Loucy (cell line): Measurements from ENCODE around the gene NRXN3.

Experiments
- H2AFZ ChIP-seq: fragments of 200-600 bp; sonication (generic); 2 replicates; pipeline ENCODE4 v1.6.0; 2016; ENCODE audit warnings: antibody characterized with exemption, mild to moderate bottlenecking, low read length, moderate library complexity
- H3F3A ChIP-seq: fragments of 200-600 bp; 2 replicates; pipeline ENCODE4 v1.6.0; 2016; ENCODE audit warnings: antibody characterized with exemption, low read depth, mild to moderate bottlenecking
- H3K27me3 ChIP-seq: fragments of 200-600 bp; sonication (generic); 2 replicates; pipeline ENCODE4 v1.6.1; 2014; ENCODE audit warnings: low read length, mild to moderate bottlenecking; ENCODE audit not compliant: insufficient read depth, poor library complexity, severe bottlenecking
- H3K36me3 ChIP-seq: fragments of 200-600 bp; sonication (generic); 2 replicates; pipeline ENCODE4 v1.6.1; 2016; ENCODE audit warnings: low read length; ENCODE audit not compliant: insufficient read depth
- H3K4me1 ChIP-seq: fragments of 200-600 bp; sonication (generic); 2 replicates; pipeline ENCODE4 v1.5.1; 2014; ENCODE audit warnings: low read length, mild to moderate bottlenecking; ENCODE audit not compliant: insufficient read depth, poor library complexity, severe bottlenecking
- H3K4me2 ChIP-seq: fragments of 200-600 bp; sonication (generic); 2 replicates; pipeline ENCODE4 v1.6.0; 2014; ENCODE audit warnings: antibody characterized with exemption, low read length, low read depth, mild to moderate bottlenecking; ENCODE audit not compliant: poor library complexity, severe bottlenecking
- H3K4me3 ChIP-seq: fragments of 200-600 bp; sonication (generic); 2 replicates; pipeline ENCODE4 v1.5.1; 2014; ENCODE audit warnings: low read length, mild to moderate bottlenecking, mixed read lengths; ENCODE audit not compliant: poor library complexity, severe bottlenecking
- H3K79me2 ChIP-seq: fragments of 200-600 bp; sonication (generic); 2 replicates; pipeline ENCODE4 v1.6.1; 2014; ENCODE audit warnings: low read length; ENCODE audit not compliant: insufficient read depth
- H3K9ac ChIP-seq: fragments of 200-600 bp; sonication (generic); 2 replicates; pipeline ENCODE4 v1.6.0; 2014; ENCODE audit warnings: mild to moderate bottlenecking, low read depth, low read length, moderate library complexity; ENCODE audit not compliant: poor library complexity, severe bottlenecking
- H3K9me2 ChIP-seq: fragments of 200-600 bp; sonication (generic); replicated peaks from 2 replicates; pipeline ENCODE4 v1.6.1; 2016; ENCODE audit warnings: low read depth, low read length, mixed read lengths
- H3K9me3 ChIP-seq: fragments of 200-600 bp; sonication (generic); 2 replicates; pipeline ENCODE4 v1.6.1; 2014; ENCODE audit warnings: mild to moderate bottlenecking, antibody characterized with exemption, low read length, low read depth; ENCODE audit not compliant: insufficient read depth
- H4K20me1 ChIP-seq: fragments of 200-600 bp; sonication (generic); 2 replicates; pipeline ENCODE4 v1.6.0; 2014; ENCODE audit warnings: antibody characterized with exemption, low read length, mild to moderate bottlenecking; ENCODE audit not compliant: insufficient read depth, poor library complexity, severe bottlenecking
- EZH2phosphoT487 ChIP-seq: fragments of 200-600 bp; IDR thresholded peaks from 2 replicates; pipeline ENCODE4 v1.6.1; 2018; ENCODE audit warnings: antibody characterized with exemption, mild to moderate bottlenecking, moderate library complexity, borderline replicate concordance
- TF ChIP-seq, protein P1 (sequence below): fragments of 200-600 bp; sonication (generic); conservative IDR thresholded peaks from 2 replicates; pipeline ENCODE4 v1.5.1; 2014; ENCODE audit warnings: mild to moderate bottlenecking, antibody characterized with exemption, low read length

Gene NRXN3

DNA sequence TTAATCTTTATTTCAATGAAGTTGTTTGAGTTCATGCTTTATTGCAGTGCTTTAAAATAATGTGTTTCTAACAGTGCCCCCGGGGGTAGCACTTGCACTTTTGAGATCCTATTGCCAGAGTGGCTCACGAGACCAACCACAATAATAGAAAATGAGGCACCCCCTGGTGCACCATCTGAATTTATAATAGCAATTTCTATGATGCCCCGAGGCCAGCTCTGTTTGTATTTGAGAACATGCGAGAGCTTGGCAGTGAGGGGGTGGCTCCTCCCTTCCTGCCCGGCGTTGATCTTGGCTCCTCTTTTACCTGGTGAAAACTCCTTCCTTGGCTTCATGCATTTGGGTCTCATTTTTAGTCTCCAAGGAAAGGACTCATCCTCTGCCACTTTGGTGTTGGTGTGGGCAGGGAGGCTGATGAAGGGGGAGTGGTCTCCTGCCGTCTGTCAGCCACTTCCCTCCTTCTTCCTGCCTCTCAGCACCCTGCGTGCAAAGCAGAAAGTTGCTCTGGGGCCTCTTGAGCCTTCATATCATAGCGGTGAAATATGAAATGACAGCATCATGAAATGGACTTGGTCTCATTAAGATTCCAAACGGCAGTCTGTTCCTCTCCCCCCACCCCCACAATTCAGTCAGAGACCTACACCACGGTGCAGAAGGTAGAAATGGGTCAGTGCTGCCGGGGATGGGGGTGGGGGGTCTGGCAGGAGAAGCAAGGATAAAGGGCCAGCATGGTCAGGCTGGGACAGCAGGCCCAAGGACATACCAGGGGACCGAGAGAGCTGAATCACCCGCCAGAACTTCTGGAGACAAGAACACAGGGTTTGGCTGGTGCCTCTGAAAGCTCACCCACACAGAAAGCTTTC, 17.7 kb upstream of the NRXN3 start:
- TF ChIP-seq, protein P1, sequence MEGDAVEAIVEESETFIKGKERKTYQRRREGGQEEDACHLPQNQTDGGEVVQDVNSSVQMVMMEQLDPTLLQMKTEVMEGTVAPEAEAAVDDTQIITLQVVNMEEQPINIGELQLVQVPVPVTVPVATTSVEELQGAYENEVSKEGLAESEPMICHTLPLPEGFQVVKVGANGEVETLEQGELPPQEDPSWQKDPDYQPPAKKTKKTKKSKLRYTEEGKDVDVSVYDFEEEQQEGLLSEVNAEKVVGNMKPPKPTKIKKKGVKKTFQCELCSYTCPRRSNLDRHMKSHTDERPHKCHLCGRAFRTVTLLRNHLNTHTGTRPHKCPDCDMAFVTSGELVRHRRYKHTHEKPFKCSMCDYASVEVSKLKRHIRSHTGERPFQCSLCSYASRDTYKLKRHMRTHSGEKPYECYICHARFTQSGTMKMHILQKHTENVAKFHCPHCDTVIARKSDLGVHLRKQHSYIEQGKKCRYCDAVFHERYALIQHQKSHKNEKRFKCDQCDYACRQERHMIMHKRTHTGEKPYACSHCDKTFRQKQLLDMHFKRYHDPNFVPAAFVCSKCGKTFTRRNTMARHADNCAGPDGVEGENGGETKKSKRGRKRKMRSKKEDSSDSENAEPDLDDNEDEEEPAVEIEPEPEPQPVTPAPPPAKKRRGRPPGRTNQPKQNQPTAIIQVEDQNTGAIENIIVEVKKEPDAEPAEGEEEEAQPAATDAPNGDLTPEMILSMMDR = no peak
- TF ChIP-seq EZH2phosphoT487 = no peak
- Histone ChIP-seq H3K27me3 (no peaks in the 10 kb centered on the region), H3K9me3 (no peaks in the 10 kb centered on the region), H3K79me2 (no peaks in the 10 kb centered on the region), H3K4me2 (no peak overlapping the region), H2AFZ (no peak overlapping the region), H4K20me1 (no peaks in the 10 kb centered on the region), H3K36me3 (no peaks in the 10 kb centered on the region), H3K4me1 (peaks cover 6% of the 10 kb centered on the region), H3K4me3 (no peak overlapping the region), H3F3A (no peaks in the 10 kb centered on the region), H3K9me2 (no peaks in the 10 kb centered on the region), H3K9ac (no peak overlapping the region)

DNA sequence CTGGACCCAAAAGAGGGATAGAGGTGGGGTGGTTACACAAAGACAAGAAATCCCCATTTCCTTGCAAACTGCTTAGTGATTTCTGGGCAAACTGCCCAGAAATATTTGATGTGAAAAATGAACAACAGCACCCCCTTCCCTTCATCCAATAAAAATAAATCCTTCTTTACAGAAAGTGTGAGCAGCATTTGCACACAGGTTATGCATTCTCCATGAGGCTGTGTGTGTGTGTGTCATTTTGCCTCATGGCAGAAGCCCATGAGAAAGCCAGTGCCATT, 17.2 kb upstream of the NRXN3 start:
- Histone ChIP-seq H3K4me3 (no peak overlapping the region), H3K4me1 (peaks cover 6% of the 10 kb centered on the region), H3K9ac (no peak overlapping the region), H2AFZ (no peak overlapping the region), H3F3A (no peaks in the 10 kb centered on the region), H3K9me2 (no peaks in the 10 kb centered on the region), H3K4me2 (no peak overlapping the region), H3K9me3 (no peaks in the 10 kb centered on the region), H3K36me3 (no peaks in the 10 kb centered on the region), H3K27me3 (no peaks in the 10 kb centered on the region), H4K20me1 (no peaks in the 10 kb centered on the region), H3K79me2 (no peaks in the 10 kb centered on the region)
- TF ChIP-seq, protein P1 = no peak
- no peak for TF ChIP-seq EZH2phosphoT487

GRCh38 chr14:78154827-78155226, 15.3 kb upstream of the NRXN3 start:
- H2AFZ ChIP-seq = no peak overlapping the region
- H3K9me3 ChIP-seq = no peaks in the 10 kb centered on the region
- no peaks in the 10 kb centered on the region for H3K79me2 ChIP-seq
- peaks cover 6% of the 10 kb centered on the region for H3K4me1 ChIP-seq
- TF ChIP-seq EZH2phosphoT487 = no peak
- TF ChIP-seq, protein P1 = no peak; the same call in 1 of the 2 replicates
- no peak overlapping the region for H3K4me2 ChIP-seq
- H3K9me2 ChIP-seq = no peaks in the 10 kb centered on the region
- no peaks in the 10 kb centered on the region for H3F3A ChIP-seq
- no peak overlapping the region for H3K4me3 ChIP-seq
- H3K36me3 ChIP-seq = no peaks in the 10 kb centered on the region
- no peaks in the 10 kb centered on the region for H3K27me3 ChIP-seq
- H3K9ac ChIP-seq = no peak overlapping the region
- H4K20me1 ChIP-seq = no peaks in the 10 kb centered on the region
